Osteoblast (primary cell): Measurements from ENCODE around the gene POMT2. TPM values are rescaled to one million over a fixed set of nuclear protein-coding genes. Genes with fewer than 3 reads are reported as not detected.

Experiments
- DNase-seq: peaks from one replicate; pipeline ENCODE4 v3.0.0; 2011; ENCODE audit warnings: low spot score, mixed read lengths; ENCODE audit not compliant: insufficient read length; ENCODE audit errors: missing footprints
- H2AFZ ChIP-seq: 2 replicates; pipeline ENCODE4 v1.6.0; 2011; ENCODE audit warnings: mild to moderate bottlenecking, low read length
- H3K27ac ChIP-seq: 2 replicates; pipeline ENCODE4 v1.5.1; 2011; ENCODE audit warnings: mild to moderate bottlenecking, low read depth, low read length, moderate library complexity
- H3K27me3 ChIP-seq: 2 replicates; pipeline ENCODE4 v1.6.0; 2012; ENCODE audit warnings: mild to moderate bottlenecking, control low read depth, inconsistent platforms, low read length, moderate library complexity; ENCODE audit not compliant: insufficient read depth
- H3K36me3 ChIP-seq: 2 replicates; pipeline ENCODE4 v1.5.1; 2011; ENCODE audit warnings: mild to moderate bottlenecking, low read length, control low read depth, moderate library complexity; ENCODE audit not compliant: insufficient read depth
- H3K4me1 ChIP-seq: 2 replicates; pipeline ENCODE4 v1.5.1; 2011; ENCODE audit warnings: mild to moderate bottlenecking, low read length, control low read depth, moderate library complexity; ENCODE audit not compliant: insufficient read depth
- H3K4me2 ChIP-seq: 2 replicates; pipeline ENCODE4 v1.6.0; 2011; ENCODE audit warnings: mild to moderate bottlenecking, low read length; ENCODE audit not compliant: insufficient read depth
- H3K4me3 ChIP-seq: fragments of 200-600 bp; sonication (generic); 3 replicates; pipeline ENCODE4 v1.5.1; 2012; ENCODE audit warnings: mild to moderate bottlenecking, low read length, inconsistent platforms; ENCODE audit not compliant: insufficient read depth
- H3K79me2 ChIP-seq: 2 replicates; pipeline ENCODE4 v1.6.0; 2012; ENCODE audit warnings: mild to moderate bottlenecking, low read length, control low read depth, inconsistent platforms; ENCODE audit not compliant: insufficient read depth
- H3K9me3 ChIP-seq: 2 replicates; pipeline ENCODE4 v1.5.1; 2011; ENCODE audit warnings: low read depth, low read length, control low read depth
- H4K20me1 ChIP-seq: 2 replicates; pipeline ENCODE4 v1.6.0; 2012; ENCODE audit warnings: mild to moderate bottlenecking, low read length, control low read depth; ENCODE audit not compliant: insufficient read depth
- CTCF ChIP-seq: IDR thresholded peaks from 2 replicates; pipeline ENCODE4 v1.5.1; 2011; ENCODE audit warnings: mild to moderate bottlenecking, low read depth, low read length, moderate library complexity; ENCODE audit errors: extremely low read depth
- total RNA-seq: library from RNA; depleted of rRNA; stranded (reverse); fragments of >200 nt; gene quantifications from 2 replicates; pipeline ENCODE4 v1.2.3, GENCODE V29; 2012

POMT2 gene
- total RNA-seq, 1 donor, result 11.6 TPM

GRCh38 chr14:77335576-77335975 lies 14.9 kb upstream of the POMT2 start:
- H2AFZ ChIP-seq, result no peak overlapping the region
- no peak overlapping the region for H3K27ac ChIP-seq
- no peaks in the 10 kb centered on the region for H4K20me1 ChIP-seq
- no peak for DNase-seq
- no peak for TF ChIP-seq CTCF
- H3K4me1 ChIP-seq, result peaks cover 12% of the 10 kb centered on the region
- no peaks in the 10 kb centered on the region for H3K79me2 ChIP-seq
- H3K27me3 ChIP-seq, result no peaks in the 10 kb centered on the region
- H3K36me3 ChIP-seq, result no peaks in the 10 kb centered on the region
- H3K4me2 ChIP-seq, result no peak overlapping the region
- no peak overlapping the region for H3K4me3 ChIP-seq
- H3K9me3 ChIP-seq, result no peaks in the 10 kb centered on the region

GRCh38 chr14:77329872-77330271 lies 9.2 kb upstream of the POMT2 start:
- no peaks in the 10 kb centered on the region for H3K79me2 ChIP-seq
- no peak overlapping the region for H2AFZ ChIP-seq
- no peak overlapping the region for H3K4me3 ChIP-seq
- H3K36me3 ChIP-seq, result no peaks in the 10 kb centered on the region
- H3K9me3 ChIP-seq, result no peaks in the 10 kb centered on the region
- no peaks in the 10 kb centered on the region for H3K27me3 ChIP-seq
- no peaks in the 10 kb centered on the region for H4K20me1 ChIP-seq
- no peak overlapping the region for H3K4me2 ChIP-seq
- H3K27ac ChIP-seq, result no peak overlapping the region
- no peak for DNase-seq
- H3K4me1 ChIP-seq, result no peaks in the 10 kb centered on the region
- TF ChIP-seq CTCF, result no peak

DNA sequence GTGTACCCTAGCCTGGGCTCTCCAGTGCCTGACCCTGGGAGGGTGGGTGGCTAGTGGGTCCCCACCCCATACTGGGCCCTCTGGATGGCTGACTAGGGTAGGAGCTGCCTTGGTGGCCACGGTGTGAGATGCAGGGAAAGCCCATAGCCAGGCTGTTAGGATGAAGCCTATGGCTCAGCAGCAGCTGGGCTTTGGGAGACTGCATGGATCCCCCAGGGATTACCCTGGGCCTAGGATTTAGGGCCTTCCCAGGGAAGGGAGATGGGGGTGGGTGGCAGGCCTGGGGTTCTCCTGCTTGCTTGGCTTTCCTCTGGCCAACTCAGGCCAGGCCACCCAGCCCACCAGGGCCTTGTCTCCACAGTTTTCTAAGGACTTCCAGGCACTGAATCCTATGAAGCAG lies 6.4 kb upstream of the POMT2 start:
- no peak for DNase-seq
- Histone ChIP-seq H4K20me1 (no peaks in the 10 kb centered on the region), H3K4me1 (peaks cover 3% of the 10 kb centered on the region), H3K4me3 (no peak overlapping the region), H3K9me3 (no peaks in the 10 kb centered on the region), H3K27me3 (no peaks in the 10 kb centered on the region), H3K4me2 (no peak overlapping the region), H3K79me2 (peaks cover 7% of the 10 kb centered on the region), H3K27ac (no peak overlapping the region), H2AFZ (no peak overlapping the region), H3K36me3 (no peaks in the 10 kb centered on the region)
- TF ChIP-seq CTCF, result no peak

- no peak for DNase-seq
- no peak for TF ChIP-seq CTCF
Measured at GRCh38 chr14:77325746-77326094, 5.0 kb upstream of the POMT2 start.

More at GRCh38 chr14:77325746-77326094, 5.0 kb upstream of the POMT2 start:
- no peak overlapping the region for H3K4me3 ChIP-seq
- H3K4me1 ChIP-seq, result peaks cover 7% of the 10 kb centered on the region
- H3K36me3 ChIP-seq, result no peaks in the 10 kb centered on the region
- no peak overlapping the region for H3K4me2 ChIP-seq
- no peaks in the 10 kb centered on the region for H4K20me1 ChIP-seq
- H3K27ac ChIP-seq, result no peak overlapping the region
- H3K9me3 ChIP-seq, result no peaks in the 10 kb centered on the region
- peaks cover 8% of the 10 kb centered on the region for H3K79me2 ChIP-seq
- no peak overlapping the region for H2AFZ ChIP-seq
- H3K27me3 ChIP-seq, result no peaks in the 10 kb centered on the region
